ENCODE measurements around the gene CRYBG1.

DNA sequence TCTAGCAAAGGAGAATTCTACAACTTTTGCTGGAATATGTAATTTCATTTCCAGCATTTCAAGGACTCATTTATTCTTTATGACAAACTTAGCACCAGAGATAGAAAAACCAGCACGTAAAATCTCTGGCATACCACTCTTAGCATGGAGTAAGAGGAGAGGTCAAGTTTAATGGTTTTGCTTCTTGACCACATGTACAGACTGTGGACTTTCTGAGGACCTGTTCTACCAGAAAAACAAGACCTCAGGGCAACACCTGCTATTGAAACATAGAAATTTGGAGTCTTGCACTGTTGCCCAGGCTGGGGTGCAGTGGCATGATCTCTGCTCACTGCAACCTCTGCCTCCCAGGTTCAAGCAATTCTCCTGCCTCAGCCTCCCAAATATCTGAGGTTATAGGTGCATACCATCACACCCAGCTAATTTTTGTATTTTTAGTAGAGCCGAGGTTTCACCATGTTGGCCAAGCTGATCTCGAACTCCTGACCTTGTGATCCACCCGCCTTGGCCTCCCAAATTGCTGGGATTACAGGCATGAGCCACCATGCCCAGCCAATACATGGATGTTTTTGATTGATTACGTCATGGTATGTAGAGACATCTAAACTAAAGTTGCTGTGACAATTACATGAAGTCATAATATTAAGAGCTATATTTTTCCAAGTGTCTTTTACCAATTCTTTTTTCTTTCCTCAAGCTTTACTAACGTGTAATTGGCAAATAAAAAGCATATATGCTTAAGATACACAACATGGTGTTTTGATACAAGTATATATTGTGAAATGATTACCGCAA is 36.1 kb downstream of the CRYBG1 start:
- TF ChIP-seq CTCF (optimal IDR thresholded peaks at IDR 0.05 in 1 of 3, IDR thresholded peaks at IDR 0.05 in 1 of 3, conservative IDR thresholded peaks at IDR 0.05 in 1 of 3; ENCODE audit: extremely low read depth in 1 of 3, insufficient read depth in 2 of 3, low read length in 3 of 3) (no peak), EZH2 (IDR thresholded peaks at IDR 0.05; ENCODE audit: low read length) (no peak)
